PC-9 (cell line): ENCODE measurements around the gene LRMDA. TPM values are rescaled to one million over a fixed set of nuclear protein-coding genes. Genes with fewer than 3 reads are reported as not detected.

ENCODE experiments used
- BruUV-seq: library from RNA; stranded (reverse); fragments of 400-500 nt; replicated peaks from 2 replicates; lab custom pipeline; 2021; lab: Mats Ljungman, UMichigan
- CTCF ChIA-PET: fragments of 300-600 bp; sonication (Branson Sonifier 250); formaldehyde crosslinking; loops from one replicate; lab custom pipeline; 2022; ENCODE audit warnings: antibody characterized with exemption; lab: Charles Lee
- POLR2A ChIA-PET: fragments of 300-600 bp; sonication (Branson Sonifier 250); formaldehyde crosslinking; loops from one replicate; lab custom pipeline; 2022; ENCODE audit warnings: antibody characterized with exemption; ENCODE audit not compliant: unreplicated experiment; lab: Charles Lee
- DNase-seq, 2 experiments: peaks; one replicate each; pipeline versions ENCODE4 v3.0.0 to v3.0.0-alpha.2; 2015 to 2022; ENCODE audit warnings: mixed read lengths in 1 of 2
- H2AFZ ChIP-seq: fragments of 200-600 bp; sonication (generic); 2 replicates; pipeline ENCODE4 v1.8.1; 2017; ENCODE audit warnings: antibody characterized with exemption
- H3F3A ChIP-seq: fragments of 200-600 bp; sonication (generic); 2 replicates; pipeline ENCODE4 v1.8.1; 2017; ENCODE audit warnings: antibody characterized with exemption, mild to moderate bottlenecking, low read depth; ENCODE audit not compliant: insufficient read depth
- H3K27ac ChIP-seq: fragments of 200-600 bp; sonication (generic); 2 replicates; pipeline ENCODE4 v1.6.1; 2016; ENCODE audit warnings: mixed run types
- H3K27me3 ChIP-seq: fragments of 200-600 bp; sonication (generic); 2 replicates; pipeline ENCODE4 v1.6.1; 2016; ENCODE audit warnings: low read depth, mixed run types; ENCODE audit not compliant: insufficient read depth
- H3K36me3 ChIP-seq: fragments of 200-600 bp; sonication (generic); 2 replicates; pipeline ENCODE4 v1.6.1; 2016; ENCODE audit warnings: low read depth, mixed run types
- H3K4me1 ChIP-seq: fragments of 200-600 bp; sonication (generic); replicated peaks from 2 replicates; pipeline ENCODE4 v1.6.1; 2016; ENCODE audit warnings: mixed run types; ENCODE audit not compliant: insufficient read depth
- H3K4me2 ChIP-seq: fragments of 200-600 bp; sonication (generic); 2 replicates; pipeline ENCODE4 v1.6.1; 2017; ENCODE audit warnings: mixed run types
- H3K4me3 ChIP-seq: fragments of 200-600 bp; sonication (generic); 2 replicates; pipeline ENCODE4 v1.6.1; 2016; ENCODE audit warnings: mixed run types
- H3K79me2 ChIP-seq: fragments of 200-600 bp; sonication (generic); 2 replicates; pipeline ENCODE4 v1.6.1; 2017; ENCODE audit warnings: low read depth, mixed run types
- H3K9me2 ChIP-seq: fragments of 200-600 bp; sonication (generic); 2 replicates; pipeline ENCODE4 v1.8.1; 2017; ENCODE audit warnings: mild to moderate bottlenecking; ENCODE audit not compliant: insufficient read depth
- H3K9me3 ChIP-seq: fragments of 200-600 bp; sonication (generic); 2 replicates; pipeline ENCODE4 v1.8.1; 2016; ENCODE audit warnings: low read depth; ENCODE audit not compliant: insufficient read depth
- H4K20me1 ChIP-seq: fragments of 200-600 bp; sonication (generic); 2 replicates; pipeline ENCODE4 v1.8.1; 2017; ENCODE audit not compliant: insufficient read depth
- EZH2 ChIP-seq: fragments of 200-600 bp; sonication (generic); IDR thresholded peaks from 2 replicates; pipeline ENCODE4 v1.8.0; 2017; ENCODE audit warnings: antibody characterized with exemption, low read depth
- intact Hi-C: fragments of 100-400 bp; cut with micrococcal nuclease; formaldehyde crosslinking; loops from one replicate; pipeline ENCODE4 v1.10.0; 2022; ENCODE audit not compliant: unreplicated experiment
- total RNA-seq: library from RNA; stranded (reverse); gene quantifications from 2 replicates; pipeline ENCODE4 v1.2.3, GENCODE V29; 2021
- TF ChIP-seq, protein P1 (sequence below): fragments of 200-600 bp; sonication (generic); conservative IDR thresholded peaks from 2 replicates; pipeline ENCODE4 v1.6.1; 2017; ENCODE audit warnings: mixed run types, antibody characterized with exemption, mild to moderate bottlenecking, moderate library complexity

Gene LRMDA
- total RNA-seq, 1 experiment from 2014 or later = not detected

DNA sequence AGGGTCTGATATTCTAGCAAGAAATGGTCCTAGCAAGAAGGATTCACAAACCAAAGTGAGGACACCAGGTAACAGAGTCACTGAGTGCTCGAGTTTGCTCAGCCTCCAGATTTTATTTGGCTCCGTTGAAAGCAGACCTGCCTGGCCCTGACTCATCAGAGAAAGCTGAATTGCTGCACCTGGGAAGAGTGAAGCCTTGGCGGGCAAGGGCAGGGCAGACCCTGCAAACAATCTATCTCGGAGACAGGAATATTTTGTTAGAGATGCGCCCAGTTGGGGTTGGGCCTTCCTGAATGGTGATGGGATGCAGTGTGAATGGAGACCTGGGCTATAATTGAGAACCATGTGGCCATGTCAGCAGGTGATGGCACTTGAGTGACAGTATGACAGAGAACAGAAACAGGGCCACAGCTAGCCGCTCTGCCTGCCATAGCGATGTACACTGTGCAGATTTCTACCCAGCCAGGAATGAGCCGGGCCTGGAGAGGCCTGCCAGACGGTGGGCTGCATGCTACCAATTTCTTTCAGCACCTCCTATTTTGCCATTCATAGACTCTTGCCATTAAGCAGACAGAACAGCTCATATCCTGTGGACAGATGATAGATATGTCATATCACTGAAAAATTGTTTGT is 744.2 kb downstream of the LRMDA start:
- no TSS peak for BruUV-seq
- no peak overlapping the region for H3K4me2 ChIP-seq
- H3K27ac ChIP-seq = no peak overlapping the region
- no peak for TF ChIP-seq EZH2
- TF ChIP-seq, protein P1, sequence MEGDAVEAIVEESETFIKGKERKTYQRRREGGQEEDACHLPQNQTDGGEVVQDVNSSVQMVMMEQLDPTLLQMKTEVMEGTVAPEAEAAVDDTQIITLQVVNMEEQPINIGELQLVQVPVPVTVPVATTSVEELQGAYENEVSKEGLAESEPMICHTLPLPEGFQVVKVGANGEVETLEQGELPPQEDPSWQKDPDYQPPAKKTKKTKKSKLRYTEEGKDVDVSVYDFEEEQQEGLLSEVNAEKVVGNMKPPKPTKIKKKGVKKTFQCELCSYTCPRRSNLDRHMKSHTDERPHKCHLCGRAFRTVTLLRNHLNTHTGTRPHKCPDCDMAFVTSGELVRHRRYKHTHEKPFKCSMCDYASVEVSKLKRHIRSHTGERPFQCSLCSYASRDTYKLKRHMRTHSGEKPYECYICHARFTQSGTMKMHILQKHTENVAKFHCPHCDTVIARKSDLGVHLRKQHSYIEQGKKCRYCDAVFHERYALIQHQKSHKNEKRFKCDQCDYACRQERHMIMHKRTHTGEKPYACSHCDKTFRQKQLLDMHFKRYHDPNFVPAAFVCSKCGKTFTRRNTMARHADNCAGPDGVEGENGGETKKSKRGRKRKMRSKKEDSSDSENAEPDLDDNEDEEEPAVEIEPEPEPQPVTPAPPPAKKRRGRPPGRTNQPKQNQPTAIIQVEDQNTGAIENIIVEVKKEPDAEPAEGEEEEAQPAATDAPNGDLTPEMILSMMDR = no peak
- POLR2A ChIA-PET = no interaction called here
- H3K4me3 ChIP-seq = no peak overlapping the region
- no peaks in the 10 kb centered on the region for H3K9me2 ChIP-seq
- intact Hi-C loops = no loop called here
- H3F3A ChIP-seq = no peaks in the 10 kb centered on the region
- no peaks in the 10 kb centered on the region for H3K27me3 ChIP-seq
- H3K9me3 ChIP-seq = no peaks in the 10 kb centered on the region
- no peak overlapping the region for H2AFZ ChIP-seq
- H3K79me2 ChIP-seq = no peaks in the 10 kb centered on the region
- H3K36me3 ChIP-seq = no peaks in the 10 kb centered on the region
- no peaks in the 10 kb centered on the region for H3K4me1 ChIP-seq
- CTCF ChIA-PET = no interaction called here
- DNase-seq = no peak
- H4K20me1 ChIP-seq = no peaks in the 10 kb centered on the region

DNA sequence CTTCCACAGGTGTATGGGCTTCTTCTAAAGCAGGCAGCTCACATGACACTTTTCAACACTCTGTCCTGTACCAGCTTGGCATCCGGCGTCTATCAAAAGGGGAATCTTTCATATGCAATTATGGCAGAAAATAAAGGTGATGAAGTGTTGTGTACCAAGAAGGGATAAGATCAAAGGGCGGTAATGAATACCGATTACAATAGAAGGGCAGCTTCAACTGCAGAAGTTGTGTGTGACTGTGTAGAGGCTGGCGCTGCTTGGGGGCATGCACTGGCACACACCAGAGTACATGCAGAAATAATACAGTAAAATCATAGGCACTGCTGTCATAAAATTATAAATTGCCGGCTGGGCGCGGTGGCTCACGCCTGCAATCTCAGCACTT is 744.7 kb downstream of the LRMDA start:
- H3K79me2 ChIP-seq = no peaks in the 10 kb centered on the region
- TF ChIP-seq, protein P1 = no peak
- TF ChIP-seq EZH2 = no peak
- H3K4me2 ChIP-seq = no peak overlapping the region
- ChIA-PET POLR2A (no interaction called here), CTCF (no interaction called here)
- intact Hi-C loops = no loop called here
- no peak overlapping the region for H3K4me3 ChIP-seq
- H3K27ac ChIP-seq = no peak overlapping the region
- no peaks in the 10 kb centered on the region for H3K4me1 ChIP-seq
- no peak overlapping the region for H2AFZ ChIP-seq
- H3K27me3 ChIP-seq = no peaks in the 10 kb centered on the region
- H3K36me3 ChIP-seq = no peaks in the 10 kb centered on the region
- H3F3A ChIP-seq = no peaks in the 10 kb centered on the region
- DNase-seq = no peak
- H3K9me2 ChIP-seq = no peaks in the 10 kb centered on the region
- no peaks in the 10 kb centered on the region for H4K20me1 ChIP-seq
- no peaks in the 10 kb centered on the region for H3K9me3 ChIP-seq
- BruUV-seq = no TSS peak

DNA sequence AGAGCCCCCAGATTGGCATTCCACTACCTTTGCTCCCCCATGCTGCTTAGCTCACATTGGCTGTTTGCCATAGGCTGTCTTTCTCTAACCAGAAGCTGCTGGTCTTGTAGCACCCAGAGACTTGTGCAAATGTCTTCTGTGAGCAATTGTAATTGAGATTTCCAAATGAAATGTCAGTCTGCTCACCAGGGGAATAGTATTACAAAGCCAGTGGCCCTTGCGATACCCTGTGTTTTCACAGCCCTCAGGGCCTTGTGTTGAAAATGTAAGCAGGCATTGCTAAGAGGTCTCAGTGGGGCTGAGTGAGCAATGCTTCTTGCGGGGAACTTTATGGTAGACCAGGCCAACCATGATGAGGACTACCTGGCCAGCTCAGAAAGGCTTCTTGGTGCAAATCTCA is 746.5 kb downstream of the LRMDA start:
- POLR2A ChIA-PET = no interaction called here
- Histone ChIP-seq H3K4me1 (no peaks in the 10 kb centered on the region), H3K27ac (no peak overlapping the region), H3K9me2 (no peaks in the 10 kb centered on the region), H3K4me2 (no peak overlapping the region), H3K79me2 (no peaks in the 10 kb centered on the region), H3K36me3 (no peaks in the 10 kb centered on the region), H3F3A (no peaks in the 10 kb centered on the region), H3K9me3 (no peaks in the 10 kb centered on the region), H3K4me3 (no peak overlapping the region), H3K27me3 (no peaks in the 10 kb centered on the region), H2AFZ (no peak overlapping the region), H4K20me1 (no peaks in the 10 kb centered on the region)
- no peak for DNase-seq
- CTCF ChIA-PET = no interaction called here
- no peak for TF ChIP-seq EZH2
- TF ChIP-seq, protein P1 = no peak
- BruUV-seq = no TSS peak
- intact Hi-C loops = no loop called here
